ENCODE measurements around the gene SERINC1.

SERINC1 gene

GRCh38 chr6:122399055-122399347, 72.6 kb downstream of the SERINC1 start:
- Histone ChIP-seq H3K4me2 (peak overlapping the region; percentile 23 to 80 (median 61); a peak in 20 of 22 replicates), H3K9me3 (replicated peaks in 1 of 11) (peaks cover 0 to 8% (median 0%) of the 10 kb centered on the region in 11 experiments; a peak in 3 of 22 replicates), H4K20me1 (peaks cover 0 to 32% (median 10%) of the 10 kb centered on the region in 11 experiments; a peak in 7 of 22 replicates), H3K36me3 (peaks cover 0 to 25% (median 4%) of the 10 kb centered on the region in 11 experiments; a peak in 8 of 22 replicates), H3K4me1 (peaks cover 11 to 23% (median 15%) of the 10 kb centered on the region in 10 experiments), H3K9ac (peak overlapping the region in 6 of 11 experiments; percentile 27 to 60 (median 49); a peak in 8 of 22 replicates), H3K27ac (peak overlapping the region in 6 of 11 experiments; percentile 44 to 66 (median 52); a peak in 11 of 22 replicates), H3K4me3 (peak overlapping the region in 7 of 10 experiments; percentile 13 to 53 (median 39); a peak in 10 of 20 replicates), H3K27me3 (no peaks in the 10 kb centered on the region)
- TF ChIP-seq Cebpa-rat (IDR thresholded peaks at IDR 0.05) = no peak

GRCh38 chr6:122394016-122394415, 77.6 kb downstream of the SERINC1 start:
- Histone ChIP-seq H3K9ac (no peak overlapping the region), H3K4me1 (peaks cover 0 to 5% (median 0%) of the 10 kb centered on the region in 10 experiments; a peak in 4 of 20 replicates), H3K27me3 (no peaks in the 10 kb centered on the region), H4K20me1 (no peaks in the 10 kb centered on the region), H3K9me3 (replicated peaks in 1 of 11) (no peaks in the 10 kb centered on the region), H3K27ac (no peak overlapping the region), H3K4me3 (no peak overlapping the region), H3K36me3 (no peaks in the 10 kb centered on the region), H3K4me2 (no peak overlapping the region)
- no peak for TF ChIP-seq Cebpa-rat (IDR thresholded peaks at IDR 0.05)

GRCh38 chr6:122393351-122393896, 78.2 kb downstream of the SERINC1 start:
- Histone ChIP-seq H4K20me1 (no peaks in the 10 kb centered on the region), H3K36me3 (no peaks in the 10 kb centered on the region), H3K27ac (no peak overlapping the region), H3K27me3 (no peaks in the 10 kb centered on the region), H3K4me1 (no peaks in the 10 kb centered on the region; a peak in 1 of 20 replicates), H3K9me3 (replicated peaks in 1 of 11) (no peaks in the 10 kb centered on the region), H3K9ac (no peak overlapping the region), H3K4me2 (no peak overlapping the region), H3K4me3 (no peak overlapping the region)
- TF ChIP-seq Cebpa-rat (IDR thresholded peaks at IDR 0.05) = no peak

Measured in BLaER1 treated with 17β-estradiol and CSF1 and Interleukin-3, amounts not matched to agents 10 nM and 100 nM (cell line).